ENCODE data around the gene RASD2.
A peak's percentile ranks its signal among the peaks of the same experiment; 100 is the strongest.

RASD2 gene

GRCh38 chr22:35537232-35537631 is 3.4 kb upstream of the RASD2 start:
- H3K27me3 ChIP-seq (ENCODE audit: insufficient read depth, low read depth, severe bottlenecking) = peaks cover 31% of the 10 kb centered on the region
- TF ChIP-seq CTCF (IDR thresholded peaks at IDR 0.05; ENCODE audit: low read depth, low read length) = no peak
- no peaks in the 10 kb centered on the region for H3K9me3 ChIP-seq (ENCODE audit: severe bottlenecking)
- no peak for DNase-seq
- H3K27ac ChIP-seq = no peak overlapping the region
- no peak overlapping the region for H3K4me3 ChIP-seq (ENCODE audit: low read depth, low read length)
- H3K36me3 ChIP-seq = no peaks in the 10 kb centered on the region

GRCh38 chr22:35538801-35539321 is 1.8 kb upstream of the RASD2 start:
- peak; percentile 39 for DNase-seq
- TF ChIP-seq CTCF (IDR thresholded peaks at IDR 0.05; ENCODE audit: low read depth, low read length) = peak; percentile 78
- Histone ChIP-seq H3K27me3 (ENCODE audit: insufficient read depth, low read depth, severe bottlenecking) (peaks cover 45% of the 10 kb centered on the region), H3K27ac (no peak overlapping the region), H3K36me3 (no peaks in the 10 kb centered on the region), H3K4me3 (ENCODE audit: low read depth, low read length) (no peak overlapping the region), H3K9me3 (ENCODE audit: severe bottlenecking) (no peaks in the 10 kb centered on the region)

GRCh38 chr22:35539487-35539886 is 1.1 kb upstream of the RASD2 start:
- Histone ChIP-seq H3K36me3 (no peaks in the 10 kb centered on the region), H3K27ac (no peak overlapping the region), H3K4me3 (ENCODE audit: low read depth, low read length) (peak overlapping the region; percentile 47), H3K9me3 (ENCODE audit: severe bottlenecking) (no peaks in the 10 kb centered on the region), H3K27me3 (ENCODE audit: insufficient read depth, low read depth, severe bottlenecking) (peaks cover 51% of the 10 kb centered on the region)
- no peak for DNase-seq
- TF ChIP-seq CTCF (IDR thresholded peaks at IDR 0.05; ENCODE audit: low read depth, low read length) = no peak

GRCh38 chr22:35539910-35540594 is 579 bp upstream of the RASD2 start:
- Histone ChIP-seq H3K27ac (no peak overlapping the region), H3K36me3 (no peaks in the 10 kb centered on the region), H3K27me3 (ENCODE audit: insufficient read depth, low read depth, severe bottlenecking) (peaks cover 53% of the 10 kb centered on the region), H3K4me3 (ENCODE audit: low read depth, low read length) (peak overlapping the region; percentile 47), H3K9me3 (ENCODE audit: severe bottlenecking) (no peaks in the 10 kb centered on the region)
- TF ChIP-seq CTCF (IDR thresholded peaks at IDR 0.05; ENCODE audit: low read depth, low read length) = no peak
- DNase-seq = peak; percentile 56

- Histone ChIP-seq H3K27me3 (ENCODE audit: insufficient read depth, low read depth, severe bottlenecking) (peaks cover 53% of the 10 kb centered on the region), H3K4me3 (ENCODE audit: low read depth, low read length) (no peak overlapping the region; the same call in 1 of the 2 replicates), H3K9me3 (ENCODE audit: severe bottlenecking) (no peaks in the 10 kb centered on the region), H3K36me3 (no peaks in the 10 kb centered on the region), H3K27ac (no peak overlapping the region)
- DNase-seq = no peak
- TF ChIP-seq CTCF (IDR thresholded peaks at IDR 0.05; ENCODE audit: low read depth, low read length) = no peak
These were observed 670 bp downstream of the RASD2 start for GRCh38 chr22:35541254-35541748.

Data from WERI-Rb-1 (cell line).